NCI-H2029 treated with DMSO at 0.1 percent for 48 hours (cell line): Measurements from ENCODE around the gene TDP2.
"Not testable (repeated sequence)": the region's sequence is repeated elsewhere in the genome, so short reads cannot be mapped to it uniquely, and the experiment has no call there.

Experiments used
- DNase-seq: peaks from one replicate; lab custom pipeline; 2025; lab: John Stamatoyannopoulos, UW

The TDP2 gene

GRCh38 chr6:24646771-24647170 lies 19.9 kb downstream of the TDP2 start:
- no peak for DNase-seq

- no peak for DNase-seq
Observed at GRCh38 chr6:24644377-24644776, 22.3 kb downstream of the TDP2 start.

GRCh38 chr6:24643920-24644319 lies 22.8 kb downstream of the TDP2 start:
- DNase-seq: no peak

GRCh38 chr6:24642061-24642460 lies 24.6 kb downstream of the TDP2 start:
- DNase-seq: no peak

- DNase-seq: not testable (repeated sequence)
Observed at GRCh38 chr6:24640631-24641030, 26.1 kb downstream of the TDP2 start.

- no peak for DNase-seq
Observed at GRCh38 chr6:24640166-24640565, 26.5 kb downstream of the TDP2 start.

GRCh38 chr6:24636681-24637080 lies 30.0 kb downstream of the TDP2 start:
- no peak for DNase-seq

GRCh38 chr6:24632573-24632972 lies 34.1 kb downstream of the TDP2 start:
- DNase-seq: no peak

- DNase-seq: no peak
Observed at GRCh38 chr6:24631671-24632070, 35.0 kb downstream of the TDP2 start.

GRCh38 chr6:24630856-24631505 lies 35.7 kb downstream of the TDP2 start:
- DNase-seq: no peak

GRCh38 chr6:24621626-24622289 lies 44.9 kb downstream of the TDP2 start:
- DNase-seq: no peak

- no peak for DNase-seq
Observed at GRCh38 chr6:24620637-24621036, 46.1 kb downstream of the TDP2 start.

- no peak for DNase-seq
Observed at GRCh38 chr6:24619661-24620060, 47.0 kb downstream of the TDP2 start.

- DNase-seq: no peak
Observed at GRCh38 chr6:24614648-24615047, 52.1 kb downstream of the TDP2 start.

- no peak for DNase-seq
Observed at GRCh38 chr6:24614043-24614420, 52.7 kb downstream of the TDP2 start.

- no peak for DNase-seq
Observed at GRCh38 chr6:24613361-24614042, 53.2 kb downstream of the TDP2 start.

GRCh38 chr6:24610672-24611071 lies 56.0 kb downstream of the TDP2 start:
- no peak for DNase-seq

GRCh38 chr6:24607310-24608105 lies 59.2 kb downstream of the TDP2 start:
- DNase-seq: no peak

- no peak for DNase-seq
Observed at GRCh38 chr6:24606200-24606930, 60.3 kb downstream of the TDP2 start.

GRCh38 chr6:24603241-24603640 lies 63.5 kb downstream of the TDP2 start:
- DNase-seq: no peak

- no peak for DNase-seq
Observed at GRCh38 chr6:24600903-24601302, 65.8 kb downstream of the TDP2 start.
